ENCODE measurements around the gene SPHK2. TPM values are rescaled to one million over a fixed set of nuclear protein-coding genes. Genes with fewer than 3 reads are reported as not detected.

Gene SPHK2
- total and polyA plus RNA-seq, 2 of the 8 experiments (the other 6 are each of a cell fraction or from before 2014, with no cell fraction given): 43.9 to 60.9 TPM

DNA sequence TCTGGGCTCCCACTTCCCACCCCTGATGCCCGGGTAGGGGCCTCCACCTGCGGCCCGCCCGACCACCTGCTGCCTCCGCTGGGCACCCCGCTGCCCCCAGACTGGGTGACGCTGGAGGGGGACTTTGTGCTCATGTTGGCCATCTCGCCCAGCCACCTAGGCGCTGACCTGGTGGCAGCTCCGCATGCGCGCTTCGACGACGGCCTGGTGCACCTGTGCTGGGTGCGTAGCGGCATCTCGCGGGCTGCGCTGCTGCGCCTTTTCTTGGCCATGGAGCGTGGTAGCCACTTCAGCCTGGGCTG lies 9.9 kb downstream of the SPHK2 start (continued):
- TF ChIP-seq, protein P1, sequence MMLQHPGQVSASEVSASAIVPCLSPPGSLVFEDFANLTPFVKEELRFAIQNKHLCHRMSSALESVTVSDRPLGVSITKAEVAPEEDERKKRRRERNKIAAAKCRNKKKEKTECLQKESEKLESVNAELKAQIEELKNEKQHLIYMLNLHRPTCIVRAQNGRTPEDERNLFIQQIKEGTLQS (IDR thresholded peaks at IDR 0.05; ENCODE audit: insufficient read depth, low read depth, low read length): no peak
- TF ChIP-seq ASH2L (IDR thresholded peaks at IDR 0.05; ENCODE audit: low read length) (no peak), CREB1 (IDR thresholded peaks at IDR 0.05) (no peak), BCL11A (IDR thresholded peaks at IDR 0.05; ENCODE audit: low read depth in 2 of 2, low read length in 2 of 2) (no peak), RNF2 (IDR thresholded peaks at IDR 0.05; ENCODE audit: borderline replicate concordance, low read depth, low read length, missing control alignments, poor library complexity, severe bottlenecking) (no peak)

Data from H1 (cell line).